Astrocyte (in vitro differentiated cells and primary cell): ENCODE results near the gene HMHB1.

Experiments
- CTCF ChIP-seq: IDR thresholded peaks from 2 replicates; pipeline ENCODE4 v1.5.1; 2011; ENCODE audit warnings: low read depth, mild to moderate bottlenecking, inconsistent platforms, low read length, moderate library complexity; ENCODE audit not compliant: insufficient read depth
- EZH2 ChIP-seq: IDR thresholded peaks from 2 replicates; pipeline ENCODE4 v1.6.1; 2012; ENCODE audit warnings: mild to moderate bottlenecking, low read length, inconsistent platforms; ENCODE audit not compliant: insufficient read depth

DNA sequence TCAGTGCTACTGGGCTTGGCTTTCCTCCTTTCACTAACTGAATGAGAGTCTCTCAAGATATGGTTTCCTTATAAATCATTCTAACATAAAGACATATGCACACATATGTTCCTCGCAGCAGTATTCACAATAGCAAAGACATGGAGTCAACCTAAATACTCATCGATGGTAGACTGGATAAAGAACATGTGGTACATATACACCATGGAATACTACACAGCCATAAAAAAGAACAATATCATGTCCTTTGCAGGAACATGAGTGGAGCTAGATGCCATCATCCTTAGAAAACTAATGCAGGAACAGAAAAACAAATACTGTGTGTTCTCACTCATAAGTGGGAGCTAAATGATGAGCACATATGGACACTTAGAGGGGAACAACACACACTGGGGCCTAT is 32.5 kb upstream of the HMHB1 start:
- TF ChIP-seq EZH2 (no peak), CTCF (no peak)
